OCI-LY7 (cell line): ENCODE results near the gene GPRIN2.
"Not testable (repeated sequence)": the region's sequence is repeated elsewhere in the genome, so short reads cannot be mapped to it uniquely, and the experiment has no call there.

Experiments
- EZH2phosphoT487 ChIP-seq: fragments of 200-600 bp; sonication (generic); IDR thresholded peaks from 2 replicates; pipeline ENCODE4 v1.6.1; 2018; ENCODE audit warnings: low read depth, borderline replicate concordance, mild to moderate bottlenecking, mixed run types, antibody characterized with exemption, low read length, moderate library complexity, mixed read lengths
- TF ChIP-seq, protein P1 (sequence below): fragments of 200-600 bp; sonication (generic); conservative IDR thresholded peaks from 2 replicates; pipeline ENCODE4 v1.5.1; 2014; ENCODE audit warnings: mild to moderate bottlenecking, antibody characterized with exemption, low read length, moderate library complexity, mixed read lengths

GRCh38 chr10:46579378-46579777, 22.9 kb upstream of the GPRIN2 start:
- TF ChIP-seq, protein P1, sequence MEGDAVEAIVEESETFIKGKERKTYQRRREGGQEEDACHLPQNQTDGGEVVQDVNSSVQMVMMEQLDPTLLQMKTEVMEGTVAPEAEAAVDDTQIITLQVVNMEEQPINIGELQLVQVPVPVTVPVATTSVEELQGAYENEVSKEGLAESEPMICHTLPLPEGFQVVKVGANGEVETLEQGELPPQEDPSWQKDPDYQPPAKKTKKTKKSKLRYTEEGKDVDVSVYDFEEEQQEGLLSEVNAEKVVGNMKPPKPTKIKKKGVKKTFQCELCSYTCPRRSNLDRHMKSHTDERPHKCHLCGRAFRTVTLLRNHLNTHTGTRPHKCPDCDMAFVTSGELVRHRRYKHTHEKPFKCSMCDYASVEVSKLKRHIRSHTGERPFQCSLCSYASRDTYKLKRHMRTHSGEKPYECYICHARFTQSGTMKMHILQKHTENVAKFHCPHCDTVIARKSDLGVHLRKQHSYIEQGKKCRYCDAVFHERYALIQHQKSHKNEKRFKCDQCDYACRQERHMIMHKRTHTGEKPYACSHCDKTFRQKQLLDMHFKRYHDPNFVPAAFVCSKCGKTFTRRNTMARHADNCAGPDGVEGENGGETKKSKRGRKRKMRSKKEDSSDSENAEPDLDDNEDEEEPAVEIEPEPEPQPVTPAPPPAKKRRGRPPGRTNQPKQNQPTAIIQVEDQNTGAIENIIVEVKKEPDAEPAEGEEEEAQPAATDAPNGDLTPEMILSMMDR, result not testable (repeated sequence)
- TF ChIP-seq EZH2phosphoT487, result not testable (repeated sequence)
